Mesothelial cell of epicardium (in vitro differentiated cells): ENCODE data around the gene PLCH2. TPM values are rescaled to one million over a fixed set of nuclear protein-coding genes. Genes with fewer than 3 reads are reported as not detected.
A peak's percentile ranks its signal among the peaks of the same experiment; 100 is the strongest.

Experiments
- DNase-seq, 2 experiments: peaks; one replicate each; pipeline ENCODE4 v3.0.0; 2021; ENCODE audit warnings: low spot score in 2 of 2; ENCODE audit not compliant: unreplicated experiment in 2 of 2
- H3K27ac Mint-ChIP-seq: 2 replicates; pipeline ENCODE4 v1.8.0; 2021; ENCODE audit warnings: mixed read lengths
- H3K27me3 Mint-ChIP-seq: 2 replicates; pipeline ENCODE4 v1.8.0; 2021; ENCODE audit warnings: low read depth, mixed read lengths
- H3K36me3 Mint-ChIP-seq: 2 replicates; pipeline ENCODE4 v1.8.0; 2021; ENCODE audit warnings: mixed read lengths
- H3K4me1 Mint-ChIP-seq: 2 replicates; pipeline ENCODE4 v1.8.0; 2021; ENCODE audit warnings: mixed read lengths
- H3K4me3 Mint-ChIP-seq: 2 replicates; pipeline ENCODE4 v1.8.0; 2021; ENCODE audit warnings: mild to moderate bottlenecking, moderate library complexity, mixed read lengths
- H3K9me3 Mint-ChIP-seq: 2 replicates; pipeline ENCODE4 v1.8.0; 2021; ENCODE audit warnings: mixed read lengths
- total RNA-seq: library from RNA; stranded (reverse); gene quantifications from 3 replicates; pipeline ENCODE4 v1.2.1, GENCODE V29; 2021
- TF ChIP-seq, protein P1 (sequence below): fragments of 200-600 bp; sonication (generic); IDR thresholded peaks from one replicate; pipeline ENCODE4 v1.5.0; 2021; ENCODE audit warnings: antibody characterized with exemption; ENCODE audit not compliant: unreplicated experiment

PLCH2 gene
- total RNA-seq, 1 donor from 2014 or later: 1.7 TPM

DNA sequence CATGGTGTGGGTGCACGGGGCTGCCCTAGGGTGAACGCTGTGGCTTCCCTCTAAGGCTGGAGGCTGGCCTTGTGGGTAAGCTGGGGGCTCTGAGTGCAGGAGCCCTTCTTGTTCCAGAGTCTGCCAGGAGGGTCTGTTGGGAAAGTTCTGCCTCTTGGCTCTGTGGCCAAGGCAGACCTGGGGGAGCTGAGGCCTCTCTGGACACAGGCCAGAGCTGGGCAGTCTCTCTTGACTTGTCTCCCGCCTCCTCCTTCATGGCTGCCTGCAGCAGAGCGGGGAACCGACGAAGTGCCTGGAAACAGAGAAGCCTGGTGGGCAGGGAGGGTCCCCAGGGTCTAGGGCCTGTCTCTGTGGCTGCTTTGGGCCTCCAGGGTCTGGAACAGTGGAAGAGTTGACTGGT lies 33.4 kb upstream of the PLCH2 start:
- peak overlapping the region; percentile 41 for H3K4me3 Mint-ChIP-seq
- H3K27me3 Mint-ChIP-seq: peaks cover 72% of the 10 kb centered on the region
- no peaks in the 10 kb centered on the region for H3K9me3 Mint-ChIP-seq
- peaks cover 5% of the 10 kb centered on the region for H3K4me1 Mint-ChIP-seq
- H3K36me3 Mint-ChIP-seq: no peaks in the 10 kb centered on the region
- TF ChIP-seq, protein P1, sequence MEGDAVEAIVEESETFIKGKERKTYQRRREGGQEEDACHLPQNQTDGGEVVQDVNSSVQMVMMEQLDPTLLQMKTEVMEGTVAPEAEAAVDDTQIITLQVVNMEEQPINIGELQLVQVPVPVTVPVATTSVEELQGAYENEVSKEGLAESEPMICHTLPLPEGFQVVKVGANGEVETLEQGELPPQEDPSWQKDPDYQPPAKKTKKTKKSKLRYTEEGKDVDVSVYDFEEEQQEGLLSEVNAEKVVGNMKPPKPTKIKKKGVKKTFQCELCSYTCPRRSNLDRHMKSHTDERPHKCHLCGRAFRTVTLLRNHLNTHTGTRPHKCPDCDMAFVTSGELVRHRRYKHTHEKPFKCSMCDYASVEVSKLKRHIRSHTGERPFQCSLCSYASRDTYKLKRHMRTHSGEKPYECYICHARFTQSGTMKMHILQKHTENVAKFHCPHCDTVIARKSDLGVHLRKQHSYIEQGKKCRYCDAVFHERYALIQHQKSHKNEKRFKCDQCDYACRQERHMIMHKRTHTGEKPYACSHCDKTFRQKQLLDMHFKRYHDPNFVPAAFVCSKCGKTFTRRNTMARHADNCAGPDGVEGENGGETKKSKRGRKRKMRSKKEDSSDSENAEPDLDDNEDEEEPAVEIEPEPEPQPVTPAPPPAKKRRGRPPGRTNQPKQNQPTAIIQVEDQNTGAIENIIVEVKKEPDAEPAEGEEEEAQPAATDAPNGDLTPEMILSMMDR: no peak
- DNase-seq: no peak
- no peak overlapping the region for H3K27ac Mint-ChIP-seq

DNA sequence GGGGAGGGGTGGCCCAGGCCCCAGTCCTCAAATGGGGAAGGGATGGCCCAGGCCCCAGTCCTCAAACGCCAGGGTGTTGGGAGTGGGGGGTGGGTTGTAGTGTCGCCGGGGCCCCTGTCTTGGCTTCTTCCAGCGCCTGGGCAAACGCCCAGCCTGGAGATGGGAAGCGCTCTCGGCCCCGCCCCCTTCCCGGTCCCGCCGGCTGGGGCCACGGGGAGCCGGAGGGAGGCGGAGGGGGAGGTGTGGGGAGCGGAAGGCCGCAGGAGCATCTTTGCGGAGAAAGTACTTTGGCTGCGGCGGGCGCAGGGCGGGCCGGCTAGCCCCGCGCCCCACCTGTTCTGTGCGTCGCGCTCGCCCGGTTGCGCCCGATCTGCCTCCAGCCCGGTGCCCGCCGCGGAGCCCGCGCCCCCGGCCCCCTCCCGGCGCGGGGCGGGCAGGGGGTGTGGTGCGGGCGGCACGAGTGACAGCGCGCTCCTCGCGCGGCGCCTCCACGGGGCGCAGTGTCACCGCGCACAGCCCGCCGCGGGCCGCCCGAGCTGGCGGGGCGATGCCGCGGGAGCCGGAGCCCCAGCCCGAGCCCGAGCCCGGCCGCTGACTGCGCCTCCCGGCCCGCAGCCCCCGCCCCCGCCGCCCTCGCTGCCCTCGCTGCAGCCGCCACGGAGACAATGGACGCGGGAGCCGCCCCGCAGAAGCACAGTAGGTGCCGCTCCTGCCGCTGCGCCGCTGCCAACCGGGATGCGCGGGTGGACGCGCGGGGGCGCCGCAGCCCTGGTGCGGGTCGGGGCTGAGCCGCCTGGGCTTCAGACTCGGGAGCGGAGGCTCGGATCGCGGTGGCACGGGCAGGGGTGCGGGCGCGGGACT lies 32.6 kb upstream of the PLCH2 start:
- no peaks in the 10 kb centered on the region for H3K9me3 Mint-ChIP-seq
- no peaks in the 10 kb centered on the region for H3K36me3 Mint-ChIP-seq
- H3K27me3 Mint-ChIP-seq: peaks cover 73% of the 10 kb centered on the region
- H3K27ac Mint-ChIP-seq: no peak overlapping the region
- TF ChIP-seq, protein P1: no peak
- peaks cover 5% of the 10 kb centered on the region for H3K4me1 Mint-ChIP-seq
- no peak for DNase-seq
- H3K4me3 Mint-ChIP-seq: no peak overlapping the region

DNA sequence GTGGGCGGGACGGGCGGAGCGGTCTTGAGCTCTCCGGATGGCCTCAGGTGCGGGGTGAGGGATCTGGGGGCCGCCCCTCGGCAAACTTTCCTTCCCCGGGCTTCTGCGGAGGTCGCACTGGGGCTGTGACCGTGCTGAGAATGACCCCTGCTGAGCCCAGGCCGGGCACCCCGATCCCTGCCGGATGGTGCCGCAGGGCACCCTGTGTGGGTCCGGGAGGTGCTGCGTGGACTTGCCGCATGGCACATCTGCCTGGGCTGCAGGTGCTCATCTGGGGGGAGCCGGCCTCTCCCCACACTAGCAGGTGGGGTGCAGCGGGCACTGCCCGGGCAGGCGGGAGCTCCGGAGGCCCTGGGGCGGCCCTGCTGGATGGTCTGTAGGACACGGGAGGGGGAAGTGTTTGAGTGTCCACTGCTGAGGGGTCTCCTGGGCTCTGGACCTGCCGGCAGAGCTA lies 31.9 kb upstream of the PLCH2 start:
- Mint-ChIP-seq H3K36me3 (no peaks in the 10 kb centered on the region), H3K9me3 (no peaks in the 10 kb centered on the region), H3K4me3 (no peak overlapping the region)

DNA sequence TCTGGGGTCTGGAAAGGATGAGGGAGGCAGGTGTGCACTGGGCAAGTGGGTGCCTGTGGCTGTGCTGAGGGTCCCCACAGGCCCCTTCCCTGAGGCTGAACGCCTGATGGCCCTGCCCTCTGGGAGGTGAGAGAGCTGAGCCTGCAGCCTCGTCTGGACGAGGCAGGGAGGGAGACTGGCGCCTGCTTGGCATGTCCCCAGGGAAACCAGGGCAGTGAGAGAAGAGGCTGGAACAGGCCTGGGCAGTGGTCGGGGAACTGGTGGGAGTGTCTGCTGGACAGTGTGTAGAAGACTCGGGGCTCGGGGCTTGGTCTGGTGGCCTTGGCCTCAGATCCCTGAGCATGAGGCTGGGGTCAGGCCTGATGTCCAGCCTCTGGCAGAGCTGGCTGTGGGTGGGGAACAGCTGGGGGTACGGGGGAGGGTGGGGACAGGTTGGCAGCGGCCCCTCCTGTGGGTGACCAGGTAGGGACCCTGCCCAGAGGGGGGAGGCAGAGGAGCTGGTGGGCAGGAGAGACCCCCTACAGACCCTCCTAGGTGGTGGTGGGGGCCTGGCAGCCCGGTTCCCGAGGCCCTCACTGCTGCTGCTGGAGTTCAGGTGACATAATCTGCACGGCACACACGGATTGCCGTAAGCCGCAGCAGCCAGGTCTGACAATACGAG lies 30.8 kb upstream of the PLCH2 start:
- DNase-seq: no peak
- Mint-ChIP-seq H3K36me3 (no peaks in the 10 kb centered on the region), H3K9me3 (no peaks in the 10 kb centered on the region), H3K4me1 (peaks cover 5% of the 10 kb centered on the region), H3K4me3 (no peak overlapping the region), H3K27ac (no peak overlapping the region), H3K27me3 (peaks cover 71% of the 10 kb centered on the region)
- TF ChIP-seq, protein P1: no peak

More for the DNA sequence above, 31.9 kb upstream of the PLCH2 start:
- TF ChIP-seq, protein P1: no peak
- DNase-seq: no peak
- peaks cover 76% of the 10 kb centered on the region for H3K27me3 Mint-ChIP-seq
- H3K27ac Mint-ChIP-seq: no peak overlapping the region
- peaks cover 5% of the 10 kb centered on the region for H3K4me1 Mint-ChIP-seq

DNA sequence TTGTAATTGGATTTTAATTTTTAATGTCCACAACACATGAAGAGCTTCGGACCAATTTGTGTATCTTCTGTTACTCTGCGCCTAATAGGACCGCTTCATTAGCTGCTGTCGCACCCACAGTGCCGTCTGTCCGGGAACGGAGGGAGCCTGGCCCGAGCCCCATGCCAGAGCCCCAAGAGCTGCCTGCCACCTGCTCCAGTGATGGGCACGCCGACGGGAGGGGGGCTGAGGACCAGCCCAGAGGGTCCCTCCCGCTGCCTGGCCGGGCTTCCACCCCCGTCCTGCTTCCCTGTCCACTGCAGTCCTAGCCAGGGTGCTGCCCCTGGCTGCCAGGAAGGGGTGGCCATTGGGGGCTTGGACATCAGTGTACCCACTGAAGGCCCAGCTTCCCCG lies 30.3 kb upstream of the PLCH2 start:
- no peak for DNase-seq
- Mint-ChIP-seq H3K4me3 (no peak overlapping the region), H3K9me3 (no peaks in the 10 kb centered on the region), H3K36me3 (no peaks in the 10 kb centered on the region), H3K27me3 (peaks cover 69% of the 10 kb centered on the region), H3K4me1 (peaks cover 5% of the 10 kb centered on the region), H3K27ac (no peak overlapping the region)
- TF ChIP-seq, protein P1: no peak
